ENCODE measurements around the gene ETV6. TPM values are rescaled to one million over a fixed set of nuclear protein-coding genes. Genes with fewer than 3 reads are reported as not detected.

The ETV6 gene
- total RNA-seq, 4 donors from 2014 or later: 17.7 to 27.1 (median 25.0) TPM

DNA sequence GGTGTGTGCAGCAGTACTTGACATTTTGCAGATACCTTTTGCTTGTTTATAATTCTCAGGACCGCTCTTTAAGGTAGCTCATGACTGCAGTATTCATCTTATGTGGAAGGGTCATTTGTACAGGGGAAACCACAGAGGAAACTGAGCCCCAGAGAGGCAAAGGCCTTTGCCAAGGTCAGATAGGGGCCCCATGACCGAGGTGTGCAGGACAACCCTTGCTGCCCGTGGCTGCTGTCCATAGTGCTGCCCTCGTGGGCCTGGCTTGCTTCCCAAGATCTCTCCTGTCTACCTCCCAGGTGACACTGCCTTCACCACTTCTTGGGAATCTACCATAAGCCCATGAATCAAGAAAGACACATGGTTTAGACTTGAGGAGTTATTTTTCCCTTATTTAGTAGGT is 222.6 kb downstream of the ETV6 start:
- intact Hi-C loops (cut with DNase I; ENCODE audit: low total_unique reads): no loop called here
- no peak overlapping the region for H3K4me3 ChIP-seq (ENCODE audit: low read depth, poor library complexity, severe bottlenecking)
- DNase-seq (ENCODE audit: low spot score in 2 of 2): no peak
- 89 to 90% methylated on average over 4 of the region's 4 CpGs for WGBS, 2 donors
- no peak for TF ChIP-seq POLR2A (IDR thresholded peaks at IDR 0.05)
- TF ChIP-seq, protein P1, sequence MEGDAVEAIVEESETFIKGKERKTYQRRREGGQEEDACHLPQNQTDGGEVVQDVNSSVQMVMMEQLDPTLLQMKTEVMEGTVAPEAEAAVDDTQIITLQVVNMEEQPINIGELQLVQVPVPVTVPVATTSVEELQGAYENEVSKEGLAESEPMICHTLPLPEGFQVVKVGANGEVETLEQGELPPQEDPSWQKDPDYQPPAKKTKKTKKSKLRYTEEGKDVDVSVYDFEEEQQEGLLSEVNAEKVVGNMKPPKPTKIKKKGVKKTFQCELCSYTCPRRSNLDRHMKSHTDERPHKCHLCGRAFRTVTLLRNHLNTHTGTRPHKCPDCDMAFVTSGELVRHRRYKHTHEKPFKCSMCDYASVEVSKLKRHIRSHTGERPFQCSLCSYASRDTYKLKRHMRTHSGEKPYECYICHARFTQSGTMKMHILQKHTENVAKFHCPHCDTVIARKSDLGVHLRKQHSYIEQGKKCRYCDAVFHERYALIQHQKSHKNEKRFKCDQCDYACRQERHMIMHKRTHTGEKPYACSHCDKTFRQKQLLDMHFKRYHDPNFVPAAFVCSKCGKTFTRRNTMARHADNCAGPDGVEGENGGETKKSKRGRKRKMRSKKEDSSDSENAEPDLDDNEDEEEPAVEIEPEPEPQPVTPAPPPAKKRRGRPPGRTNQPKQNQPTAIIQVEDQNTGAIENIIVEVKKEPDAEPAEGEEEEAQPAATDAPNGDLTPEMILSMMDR (IDR thresholded peaks at IDR 0.05): no peak

DNA sequence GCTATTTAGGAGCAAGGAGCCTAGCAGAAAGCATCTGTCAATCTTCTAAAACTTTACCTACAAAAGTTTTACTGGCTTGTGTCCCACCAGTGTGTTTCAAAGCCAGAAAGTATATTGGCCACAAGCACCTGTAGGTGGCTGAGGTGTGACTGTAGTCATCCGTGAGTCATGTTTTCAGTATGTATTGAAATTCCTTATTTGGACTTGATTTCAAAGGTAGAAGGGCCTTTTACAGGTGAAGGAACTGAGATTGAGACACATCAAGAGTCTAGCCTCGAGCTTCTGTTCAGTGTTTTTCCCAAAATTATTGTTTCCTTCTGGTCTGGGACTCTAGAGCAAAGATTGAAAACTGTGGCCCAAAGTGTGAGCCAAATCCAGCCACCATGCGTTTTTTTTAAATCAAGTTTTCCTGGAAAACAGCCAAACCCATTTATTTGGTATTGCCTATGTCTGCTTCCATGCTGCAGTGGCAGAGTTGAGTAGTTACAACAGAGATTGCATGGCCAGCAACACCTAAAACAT is 226.0 kb downstream of the ETV6 start:
- TF ChIP-seq, protein P1 (IDR thresholded peaks at IDR 0.05): no peak
- TF ChIP-seq POLR2A (IDR thresholded peaks at IDR 0.05): no peak
- H3K4me3 ChIP-seq (ENCODE audit: low read depth, poor library complexity, severe bottlenecking): no peak overlapping the region
- intact Hi-C loops (cut with DNase I; ENCODE audit: low total_unique reads): no loop called here
- 25 to 28% methylated on average over 3 of the region's 3 CpGs for WGBS, 2 donors
- no peak for DNase-seq (ENCODE audit: low spot score in 2 of 2)

DNA sequence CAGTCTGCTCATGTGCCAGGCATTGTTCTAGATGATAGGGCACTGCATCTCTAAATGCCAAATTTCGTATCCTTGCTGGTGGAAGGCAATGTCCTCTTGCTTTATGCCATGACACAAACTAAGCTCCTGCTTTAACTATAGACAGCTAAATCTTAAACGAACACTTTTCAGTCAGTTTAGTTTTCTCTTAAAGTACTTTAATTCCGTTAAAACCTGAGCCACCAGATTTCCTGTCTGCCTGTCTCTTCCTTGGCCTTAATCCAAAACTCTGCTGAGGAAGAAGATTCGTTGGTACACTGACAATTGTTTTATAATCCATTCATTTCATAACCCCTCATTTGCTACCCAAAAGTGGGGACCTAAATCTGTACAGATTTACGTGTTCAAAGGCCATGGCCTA is 226.8 kb downstream of the ETV6 start:
- DNase-seq (ENCODE audit: low spot score in 2 of 2): no peak

DNA sequence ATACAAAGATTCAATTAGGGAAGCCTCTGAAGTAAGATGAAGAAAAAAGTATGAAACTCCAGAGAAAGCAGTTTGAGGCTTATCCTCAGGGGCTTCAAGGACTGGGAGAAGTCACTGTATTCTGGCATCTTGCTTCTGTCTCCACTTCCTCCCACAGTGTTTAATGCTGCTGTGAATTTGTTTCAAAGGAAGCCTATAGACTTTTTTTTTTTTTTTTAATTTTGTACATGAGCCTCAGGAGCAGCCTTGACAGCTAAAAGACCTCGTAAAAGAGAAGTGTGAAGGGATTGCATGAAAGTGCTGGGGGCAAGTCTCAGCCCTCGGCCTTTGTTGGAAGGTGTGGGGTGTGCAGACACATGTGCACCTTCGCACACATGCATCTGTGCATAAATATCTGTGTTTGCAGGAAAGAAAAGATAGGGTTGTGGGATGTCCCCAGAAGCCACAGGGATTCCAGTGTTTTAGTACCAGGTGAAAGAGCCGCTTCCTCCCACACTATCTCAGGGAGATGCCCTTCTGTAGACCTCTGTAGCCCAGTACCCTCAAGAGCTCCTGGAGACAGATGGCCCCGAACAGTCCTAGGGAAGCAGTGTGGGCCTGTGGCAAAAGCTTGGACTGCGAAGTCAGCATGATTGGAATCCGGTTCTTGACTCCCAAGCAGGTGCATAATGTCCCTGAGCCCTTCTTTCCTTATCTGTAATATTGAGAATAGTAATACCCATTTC is 227.8 kb downstream of the ETV6 start:
- H3K4me3 ChIP-seq (ENCODE audit: low read depth, poor library complexity, severe bottlenecking): no peak overlapping the region
- TF ChIP-seq, protein P1 (IDR thresholded peaks at IDR 0.05): no peak
- TF ChIP-seq POLR2A (IDR thresholded peaks at IDR 0.05): no peak
- WGBS, 2 donors: 86 to 91% methylated on average over 7 of the region's 7 CpGs
- DNase-seq (ENCODE audit: low spot score in 2 of 2): no peak
- intact Hi-C loops (cut with DNase I; ENCODE audit: low total_unique reads): no loop called here

More for the DNA sequence above, 226.8 kb downstream of the ETV6 start:
- H3K4me3 ChIP-seq (ENCODE audit: low read depth, poor library complexity, severe bottlenecking): no peak overlapping the region
- WGBS, 2 donors: 38 to 43% methylated on average over 5 of the region's 5 CpGs
- no peak for TF ChIP-seq POLR2A (IDR thresholded peaks at IDR 0.05)
- TF ChIP-seq, protein P1 (IDR thresholded peaks at IDR 0.05): no peak
- intact Hi-C loops (cut with DNase I; ENCODE audit: low total_unique reads): no loop called here

DNA sequence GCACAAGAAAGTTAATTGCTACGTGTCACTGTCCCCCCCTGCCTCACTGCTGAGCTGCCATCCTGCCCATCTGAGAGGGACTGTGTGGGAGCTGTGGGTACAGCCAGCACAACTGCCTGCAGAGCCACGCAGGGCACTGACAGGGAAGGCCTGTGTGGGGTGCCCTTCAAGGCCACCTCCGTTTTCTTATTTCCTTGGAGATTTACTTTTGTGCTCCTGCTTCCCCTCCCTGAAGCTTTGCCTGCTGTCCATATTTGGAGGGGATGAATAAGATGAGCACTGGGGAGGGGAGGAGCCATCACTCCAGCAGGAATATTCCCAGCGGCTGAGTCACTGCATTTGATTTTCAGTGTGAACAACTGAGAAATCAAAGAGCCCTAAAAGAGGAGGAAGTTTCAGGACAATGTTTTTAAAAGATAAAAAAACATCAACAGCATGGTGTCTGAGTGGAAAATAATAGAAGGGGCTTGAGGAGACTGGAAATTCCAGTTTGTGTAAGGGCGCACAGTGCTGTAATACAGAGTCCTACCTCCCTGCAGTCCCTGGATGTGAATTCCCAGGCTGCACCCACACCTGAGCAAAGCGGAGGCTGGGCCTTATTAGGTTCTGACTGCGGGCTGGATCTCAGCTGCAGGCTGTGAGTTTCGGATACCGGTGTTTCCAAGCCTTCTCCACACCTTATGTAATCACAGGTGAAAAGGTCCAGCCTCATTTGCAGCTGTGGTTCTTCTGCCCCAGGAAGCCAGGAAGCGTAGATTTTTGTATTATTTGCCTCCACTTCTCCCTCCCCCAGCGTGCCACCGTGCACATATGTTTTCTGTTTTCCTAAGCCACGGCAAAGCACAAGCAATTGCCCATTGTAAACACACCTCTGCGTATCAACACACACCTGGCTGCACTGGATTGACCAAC is 228.7 kb downstream of the ETV6 start:
- TF ChIP-seq, protein P1 (IDR thresholded peaks at IDR 0.05): no peak
- TF ChIP-seq POLR2A (IDR thresholded peaks at IDR 0.05): no peak
- H3K4me3 ChIP-seq (ENCODE audit: low read depth, poor library complexity, severe bottlenecking): no peak overlapping the region
- 53 to 65% methylated on average over 14 of the region's 14 CpGs for WGBS, 2 donors
- intact Hi-C loops (cut with DNase I; ENCODE audit: low total_unique reads): no loop called here
- no peak for DNase-seq (ENCODE audit: low spot score in 2 of 2)

Data from lower leg skin (tissue), 4 donors.